HEK293 (cell line): ENCODE measurements around the gene CAPN15.

Source experiments
- CTCF ChIA-PET: fragments of 350-600 bp; formaldehyde crosslinking; extraction: SDS; loops from one replicate; lab custom pipeline; 2021; ENCODE audit warnings: antibody characterized with exemption; lab: Yijun Ruan, JAX
- POLR2A ChIA-PET: fragments of 300-600 bp; formaldehyde crosslinking; extraction: SDS; loops from one replicate; lab custom pipeline; 2020; ENCODE audit warnings: antibody characterized with exemption, inconsistent platforms; lab: Yijun Ruan, JAX
- H3K27ac ChIP-seq: fragments of 200-500 bp; sonication (Bioruptor generic); 2 replicates; pipeline ENCODE4 v1.5.1; 2014; ENCODE audit warnings: low read depth, low read length, control low read depth, inconsistent platforms; ENCODE audit errors: extremely low read depth
- H3K36me3 ChIP-seq, 2 experiments: fragments of 200-500 bp in 1 of 2; sonication (Bioruptor generic) in 1 of 2; 1 replicate in 1 of 2; 2 replicates in 1 of 2; pipeline ENCODE4 v1.5.1; 2014 to 2017; ENCODE audit warnings: inconsistent platforms in 2 of 2, low read length in 2 of 2; ENCODE audit not compliant: control insufficient read depth in 2 of 2, insufficient read depth in 1 of 2
- H3K4me1 ChIP-seq: fragments of 200-500 bp; sonication (Bioruptor generic); 2 replicates; pipeline ENCODE4 v1.5.1; 2014; ENCODE audit warnings: mild to moderate bottlenecking, low read length, inconsistent platforms; ENCODE audit not compliant: control insufficient read depth, insufficient read depth
- H3K4me3 ChIP-seq: 2 replicates; pipeline ENCODE4 v1.5.1; 2011; ENCODE audit warnings: low read depth, mild to moderate bottlenecking, control low read depth, low read length, moderate library complexity
- H3K9me3 ChIP-seq: fragments of 200-500 bp; sonication (Bioruptor generic); 2 replicates; pipeline ENCODE4 v1.5.1; 2014; ENCODE audit warnings: low read depth, low read length, inconsistent platforms; ENCODE audit not compliant: control insufficient read depth, insufficient read depth
- EGR2 ChIP-seq: fragments of 450-650 bp; formaldehyde crosslinking; IDR thresholded peaks from 2 replicates; pipeline ENCODE4 v1.5.1; 2016; ENCODE audit warnings: low read depth, missing biosample characterization, missing genetic modification characterization
- GLIS1 ChIP-seq: fragments of 450-650 bp; formaldehyde crosslinking; IDR thresholded peaks from 2 replicates; pipeline ENCODE4 v1.5.1; 2016; ENCODE audit warnings: missing biosample characterization, missing genetic modification characterization
- HOXA7 ChIP-seq: sonication (generic); formaldehyde crosslinking; IDR thresholded peaks from 2 replicates; pipeline ENCODE4 v1.8.1; 2022; ENCODE audit warnings: missing genetic modification reagents, borderline replicate concordance
- KLF9 ChIP-seq: fragments of 450-650 bp; formaldehyde crosslinking; IDR thresholded peaks from 2 replicates; pipeline ENCODE4 v1.5.1; 2016; ENCODE audit warnings: missing biosample characterization, missing genetic modification characterization, low read depth
- SCRT1 ChIP-seq: fragments of 450-650 bp; formaldehyde crosslinking; IDR thresholded peaks from 2 replicates; pipeline ENCODE4 v1.5.1; 2016; ENCODE audit warnings: missing biosample characterization, missing genetic modification characterization, borderline replicate concordance
- ZFHX2 ChIP-seq: fragments of 450-650 bp; formaldehyde crosslinking; conservative IDR thresholded peaks from 2 replicates; pipeline ENCODE4 v1.5.1; 2016; ENCODE audit warnings: missing biosample characterization, missing genetic modification characterization
- ZIC2 ChIP-seq: fragments of 450-650 bp; formaldehyde crosslinking; IDR thresholded peaks from 2 replicates; pipeline ENCODE4 v1.5.1; 2016; ENCODE audit warnings: missing biosample characterization, missing genetic modification characterization
- ZNF558 ChIP-seq: fragments of 450-650 bp; formaldehyde crosslinking; IDR thresholded peaks from 2 replicates; pipeline ENCODE4 v1.5.1; 2016; ENCODE audit warnings: missing biosample characterization, missing genetic modification characterization
- ZNF654 ChIP-seq: fragments of 450-650 bp; formaldehyde crosslinking; IDR thresholded peaks from 2 replicates; pipeline ENCODE4 v1.5.1; 2016; ENCODE audit warnings: low read depth, missing biosample characterization, missing genetic modification characterization
- ZNF843 ChIP-seq: fragments of 450-650 bp; formaldehyde crosslinking; IDR thresholded peaks from 2 replicates; pipeline ENCODE4 v1.5.1; 2016; ENCODE audit warnings: missing biosample characterization, missing genetic modification characterization
- TF ChIP-seq, protein P1 (sequence below): fragments of 450-650 bp; formaldehyde crosslinking; IDR thresholded peaks from 2 replicates; pipeline ENCODE4 v1.5.1; 2016; ENCODE audit warnings: missing biosample characterization, missing genetic modification characterization
- TF ChIP-seq, protein P2 (sequence below): fragments of 450-650 bp; formaldehyde crosslinking; conservative IDR thresholded peaks from 2 replicates; pipeline ENCODE4 v1.5.1; 2016; ENCODE audit warnings: low read depth, missing biosample characterization, missing genetic modification characterization

Gene CAPN15

DNA sequence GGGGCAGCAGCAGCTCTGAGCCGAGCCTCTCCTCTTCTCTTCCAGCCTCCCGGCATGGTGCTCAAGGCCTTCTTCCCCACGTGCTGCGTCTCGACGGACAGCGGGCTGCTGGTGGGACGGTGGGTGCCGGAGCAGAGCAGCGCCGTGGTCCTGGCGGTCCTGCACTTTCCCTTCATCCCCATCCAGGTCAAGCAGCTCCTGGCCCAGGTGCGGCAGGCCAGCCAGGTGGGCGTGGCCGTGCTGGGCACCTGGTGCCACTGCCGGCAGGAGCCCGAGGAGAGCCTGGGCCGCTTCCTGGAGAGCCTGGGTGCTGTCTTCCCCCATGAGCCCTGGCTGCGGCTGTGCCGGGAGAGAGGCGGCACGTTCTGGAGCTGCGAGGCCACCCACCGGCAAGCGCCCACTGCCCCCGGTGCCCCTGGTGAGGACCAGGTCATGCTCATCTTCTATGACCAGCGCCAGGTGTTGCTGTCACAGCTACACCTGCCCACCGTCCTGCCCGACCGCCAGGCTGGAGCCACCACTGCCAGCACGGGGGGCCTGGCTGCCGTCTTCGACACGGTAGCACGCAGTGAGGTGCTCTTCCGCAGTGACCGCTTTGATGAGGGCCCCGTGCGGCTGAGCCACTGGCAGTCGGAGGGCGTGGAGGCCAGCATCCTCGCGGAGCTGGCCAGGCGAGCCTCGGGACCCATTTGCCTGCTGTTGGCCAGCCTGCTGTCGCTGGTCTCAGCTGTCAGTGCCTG is 46.7 kb downstream of the CAPN15 start:
- CTCF ChIA-PET: interaction anchor here (0.6 kb wide), 1 partner anchor 172 kb away, joined by 4 read pairs; no protein-coding TSS in a partner anchor
- no peaks in the 10 kb centered on the region for H3K9me3 ChIP-seq
- H3K27ac ChIP-seq: no peak overlapping the region
- H3K4me3 ChIP-seq: no peak overlapping the region
- peaks cover 0 to 48% of the 10 kb centered on the region in 2 experiments; a peak in 1 of 3 replicates for H3K36me3 ChIP-seq
- H3K4me1 ChIP-seq: peaks cover 1% of the 10 kb centered on the region; the same call in 1 of the 2 replicates
- POLR2A ChIA-PET: interaction anchor here (1.0 kb wide), 1 partner anchor 11 kb away, joined by 3 read pairs; no protein-coding TSS in a partner anchor
- TF ChIP-seq, protein P1, sequence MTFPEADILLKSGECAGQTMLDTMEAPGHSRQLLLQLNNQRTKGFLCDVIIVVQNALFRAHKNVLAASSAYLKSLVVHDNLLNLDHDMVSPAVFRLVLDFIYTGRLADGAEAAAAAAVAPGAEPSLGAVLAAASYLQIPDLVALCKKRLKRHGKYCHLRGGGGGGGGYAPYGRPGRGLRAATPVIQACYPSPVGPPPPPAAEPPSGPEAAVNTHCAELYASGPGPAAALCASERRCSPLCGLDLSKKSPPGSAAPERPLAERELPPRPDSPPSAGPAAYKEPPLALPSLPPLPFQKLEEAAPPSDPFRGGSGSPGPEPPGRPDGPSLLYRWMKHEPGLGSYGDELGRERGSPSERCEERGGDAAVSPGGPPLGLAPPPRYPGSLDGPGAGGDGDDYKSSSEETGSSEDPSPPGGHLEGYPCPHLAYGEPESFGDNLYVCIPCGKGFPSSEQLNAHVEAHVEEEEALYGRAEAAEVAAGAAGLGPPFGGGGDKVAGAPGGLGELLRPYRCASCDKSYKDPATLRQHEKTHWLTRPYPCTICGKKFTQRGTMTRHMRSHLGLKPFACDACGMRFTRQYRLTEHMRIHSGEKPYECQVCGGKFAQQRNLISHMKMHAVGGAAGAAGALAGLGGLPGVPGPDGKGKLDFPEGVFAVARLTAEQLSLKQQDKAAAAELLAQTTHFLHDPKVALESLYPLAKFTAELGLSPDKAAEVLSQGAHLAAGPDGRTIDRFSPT (tag by site-specific recombination): no peak
- TF ChIP-seq, protein P2, sequence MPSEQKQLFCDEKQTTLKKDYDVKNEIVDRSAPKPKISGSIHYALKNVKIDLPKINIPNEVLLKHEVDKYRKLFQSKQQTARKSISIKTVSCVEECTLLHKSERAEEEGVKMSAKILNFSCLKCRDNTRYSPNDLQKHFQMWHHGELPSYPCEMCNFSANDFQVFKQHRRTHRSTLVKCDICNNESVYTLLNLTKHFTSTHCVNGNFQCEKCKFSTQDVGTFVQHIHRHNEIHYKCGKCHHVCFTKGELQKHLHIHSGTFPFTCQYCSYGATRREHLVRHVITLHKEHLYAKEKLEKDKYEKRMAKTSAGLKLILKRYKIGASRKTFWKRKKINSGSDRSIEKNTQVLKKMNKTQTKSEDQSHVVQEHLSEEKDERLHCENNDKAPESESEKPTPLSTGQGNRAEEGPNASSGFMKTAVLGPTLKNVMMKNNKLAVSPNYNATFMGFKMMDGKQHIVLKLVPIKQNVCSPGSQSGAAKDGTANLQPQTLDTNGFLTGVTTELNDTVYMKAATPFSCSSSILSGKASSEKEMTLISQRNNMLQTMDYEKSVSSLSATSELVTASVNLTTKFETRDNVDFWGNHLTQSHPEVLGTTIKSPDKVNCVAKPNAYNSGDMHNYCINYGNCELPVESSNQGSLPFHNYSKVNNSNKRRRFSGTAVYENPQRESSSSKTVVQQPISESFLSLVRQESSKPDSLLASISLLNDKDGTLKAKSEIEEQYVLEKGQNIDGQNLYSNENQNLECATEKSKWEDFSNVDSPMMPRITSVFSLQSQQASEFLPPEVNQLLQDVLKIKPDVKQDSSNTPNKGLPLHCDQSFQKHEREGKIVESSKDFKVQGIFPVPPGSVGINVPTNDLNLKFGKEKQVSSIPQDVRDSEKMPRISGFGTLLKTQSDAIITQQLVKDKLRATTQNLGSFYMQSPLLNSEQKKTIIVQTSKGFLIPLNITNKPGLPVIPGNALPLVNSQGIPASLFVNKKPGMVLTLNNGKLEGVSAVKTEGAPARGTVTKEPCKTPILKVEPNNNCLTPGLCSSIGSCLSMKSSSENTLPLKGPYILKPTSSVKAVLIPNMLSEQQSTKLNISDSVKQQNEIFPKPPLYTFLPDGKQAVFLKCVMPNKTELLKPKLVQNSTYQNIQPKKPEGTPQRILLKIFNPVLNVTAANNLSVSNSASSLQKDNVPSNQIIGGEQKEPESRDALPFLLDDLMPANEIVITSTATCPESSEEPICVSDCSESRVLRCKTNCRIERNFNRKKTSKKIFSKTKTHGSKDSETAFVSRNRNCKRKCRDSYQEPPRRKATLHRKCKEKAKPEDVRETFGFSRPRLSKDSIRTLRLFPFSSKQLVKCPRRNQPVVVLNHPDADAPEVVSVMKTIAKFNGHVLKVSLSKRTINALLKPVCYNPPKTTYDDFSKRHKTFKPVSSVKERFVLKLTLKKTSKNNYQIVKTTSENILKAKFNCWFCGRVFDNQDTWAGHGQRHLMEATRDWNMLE (tag by site-specific recombination): no peak
- TF ChIP-seq KLF9 (tag by site-specific recombination) (peak; percentile 46; the same call in 1 of the 2 replicates), ZNF843 (tag by site-specific recombination) (no peak), HOXA7 (CRISPR knock-in tag) (no peak), ZNF558 (tag by site-specific recombination) (no peak)
- TF ChIP-seq, all 188 proteins: peak for 1

DNA sequence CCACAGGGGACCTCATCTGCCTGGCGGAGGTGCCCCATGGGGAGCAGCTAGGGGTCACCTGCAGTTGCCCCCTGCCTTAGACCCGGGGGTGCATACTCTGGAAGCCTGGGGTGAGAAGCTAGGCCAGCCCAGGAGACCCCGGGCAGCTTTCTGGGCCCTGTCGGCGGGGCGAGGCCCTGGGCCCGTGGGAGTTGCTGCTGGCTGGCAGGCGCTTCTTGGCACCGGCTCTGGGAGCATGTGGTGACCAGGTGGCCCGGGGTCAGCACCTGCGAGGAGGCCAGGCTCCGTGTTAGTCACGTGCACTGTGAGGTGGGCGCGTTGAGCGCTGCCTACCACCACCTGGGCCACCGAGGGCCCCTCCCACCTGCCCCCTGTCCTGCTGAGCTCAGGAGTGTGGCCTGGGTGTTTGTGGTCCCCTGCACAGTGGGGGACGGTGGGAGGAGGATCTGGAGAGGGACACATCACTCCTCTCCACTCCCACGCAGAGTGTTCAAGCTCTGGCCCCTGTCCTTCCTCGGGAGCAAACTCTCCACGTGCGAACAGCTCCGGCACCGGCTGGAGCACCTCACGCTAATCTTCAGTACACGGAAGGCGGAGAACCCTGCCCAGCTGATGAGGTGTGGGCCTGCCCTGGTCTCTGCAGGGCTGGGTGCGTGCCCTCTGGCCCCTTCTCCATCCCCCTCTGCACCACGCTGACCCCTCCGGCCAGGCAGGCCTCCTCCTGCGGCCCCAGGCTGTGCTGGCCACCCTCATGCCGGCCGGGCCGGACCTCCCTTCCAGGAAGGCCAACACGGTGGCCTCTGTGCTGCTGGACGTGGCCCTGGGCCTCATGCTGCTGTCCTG is 48.1 kb downstream of the CAPN15 start:
- ChIA-PET CTCF (interaction anchor here (0.9 to 1.1 kb wide), 2 partner anchors 74 to 184 kb away, joined by 3 to 4 read pairs; partner anchors contain the start of gene WDR90), POLR2A (no interaction called here)
- TF ChIP-seq EGR2 (peak; percentile 53), ZFHX2 (tag by site-specific recombination) (peak; percentile 70), ZIC2 (tag by site-specific recombination) (peak; percentile 51), ZNF654 (tag by site-specific recombination) (no peak), GLIS1 (tag by site-specific recombination) (peak; percentile 79), SCRT1 (tag by site-specific recombination) (no peak)
- TF ChIP-seq, all 188 proteins: peak for 4

More for the DNA sequence above, 48.1 kb downstream of the CAPN15 start:
- H3K4me3 ChIP-seq: no peak overlapping the region
- no peaks in the 10 kb centered on the region for H3K9me3 ChIP-seq
- peaks cover 0 to 56% of the 10 kb centered on the region in 2 experiments; a peak in 1 of 3 replicates for H3K36me3 ChIP-seq
- no peak overlapping the region for H3K27ac ChIP-seq
- no peaks in the 10 kb centered on the region for H3K4me1 ChIP-seq
